GM18511 (cell line): Measurements from ENCODE around the gene ANP32B.
"Not testable (repeated sequence)": the region's sequence is repeated elsewhere in the genome, so short reads cannot be mapped to it uniquely, and the experiment has no call there.

ENCODE experiments used
- ATAC-seq: cut with Tn5 transposase; IDR thresholded peaks from one replicate; pipeline ENCODE4 v1.9.1; 2021; ENCODE audit warnings: mild to moderate bottlenecking, moderate library complexity; ENCODE audit not compliant: unreplicated experiment

The ANP32B gene

GRCh38 chr9:97991818-97992217, 8.7 kb downstream of the ANP32B start:
- no peak for ATAC-seq

- no peak for ATAC-seq
Measured at GRCh38 chr9:97992219-97992618, 9.1 kb downstream of the ANP32B start.

- no peak for ATAC-seq
Measured at GRCh38 chr9:97993000-97993399, 9.9 kb downstream of the ANP32B start.

- no peak for ATAC-seq
Measured at GRCh38 chr9:97994703-97995102, 11.6 kb downstream of the ANP32B start.

GRCh38 chr9:97996676-97997075, 13.5 kb downstream of the ANP32B start:
- not testable (repeated sequence) for ATAC-seq

- no peak for ATAC-seq
Measured at GRCh38 chr9:97997330-97998276, 14.5 kb downstream of the ANP32B start.

- no peak for ATAC-seq
Measured at GRCh38 chr9:98002808-98003207, 19.7 kb downstream of the ANP32B start.

GRCh38 chr9:98006127-98006796, 23.1 kb downstream of the ANP32B start:
- no peak for ATAC-seq

GRCh38 chr9:98007251-98007928, 24.2 kb downstream of the ANP32B start:
- no peak for ATAC-seq

GRCh38 chr9:98008764-98009163, 25.6 kb downstream of the ANP32B start:
- no peak for ATAC-seq

GRCh38 chr9:98009437-98009836, 26.3 kb downstream of the ANP32B start:
- no peak for ATAC-seq

- ATAC-seq, result no peak
Measured at GRCh38 chr9:98009936-98010335, 26.8 kb downstream of the ANP32B start.

- ATAC-seq, result peak; percentile 98
Measured at GRCh38 chr9:98010445-98010844, 27.3 kb downstream of the ANP32B start.

- no peak for ATAC-seq
Measured at GRCh38 chr9:98011122-98011521, 28.0 kb downstream of the ANP32B start.

- ATAC-seq, result no peak
Measured at GRCh38 chr9:98016137-98016680, 33.1 kb downstream of the ANP32B start.

GRCh38 chr9:98017306-98017705, 34.2 kb downstream of the ANP32B start:
- no peak for ATAC-seq

GRCh38 chr9:98018347-98018746, 35.2 kb downstream of the ANP32B start:
- no peak for ATAC-seq

- no peak for ATAC-seq
Measured at GRCh38 chr9:98019098-98019497, 36.0 kb downstream of the ANP32B start.

- not testable (repeated sequence) for ATAC-seq
Measured at GRCh38 chr9:98019869-98020268, 36.7 kb downstream of the ANP32B start.

- ATAC-seq, result no peak
Measured at GRCh38 chr9:98020476-98021145, 37.5 kb downstream of the ANP32B start.
